Measurements from ENCODE around the gene RUNX2.

DNA sequence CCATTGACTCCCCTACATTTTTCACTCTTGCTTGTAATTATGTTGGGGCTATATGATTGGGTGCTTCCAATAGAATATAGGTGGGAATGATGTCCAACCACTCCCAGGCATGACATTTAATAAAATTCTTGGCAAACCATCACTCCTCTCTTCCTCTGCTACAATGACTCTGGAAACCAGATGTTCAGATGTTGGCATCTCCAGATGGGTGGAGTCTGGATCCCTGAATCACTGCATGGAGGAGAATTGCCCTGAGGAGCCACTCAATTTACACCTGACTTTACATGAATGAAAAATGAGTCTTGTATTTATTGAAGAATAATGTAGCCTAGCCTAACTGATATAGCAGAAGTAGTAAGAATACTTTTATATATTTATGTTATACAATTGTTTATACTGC lies 356.3 kb downstream of the RUNX2 start:
- TF ChIP-seq, protein P1, sequence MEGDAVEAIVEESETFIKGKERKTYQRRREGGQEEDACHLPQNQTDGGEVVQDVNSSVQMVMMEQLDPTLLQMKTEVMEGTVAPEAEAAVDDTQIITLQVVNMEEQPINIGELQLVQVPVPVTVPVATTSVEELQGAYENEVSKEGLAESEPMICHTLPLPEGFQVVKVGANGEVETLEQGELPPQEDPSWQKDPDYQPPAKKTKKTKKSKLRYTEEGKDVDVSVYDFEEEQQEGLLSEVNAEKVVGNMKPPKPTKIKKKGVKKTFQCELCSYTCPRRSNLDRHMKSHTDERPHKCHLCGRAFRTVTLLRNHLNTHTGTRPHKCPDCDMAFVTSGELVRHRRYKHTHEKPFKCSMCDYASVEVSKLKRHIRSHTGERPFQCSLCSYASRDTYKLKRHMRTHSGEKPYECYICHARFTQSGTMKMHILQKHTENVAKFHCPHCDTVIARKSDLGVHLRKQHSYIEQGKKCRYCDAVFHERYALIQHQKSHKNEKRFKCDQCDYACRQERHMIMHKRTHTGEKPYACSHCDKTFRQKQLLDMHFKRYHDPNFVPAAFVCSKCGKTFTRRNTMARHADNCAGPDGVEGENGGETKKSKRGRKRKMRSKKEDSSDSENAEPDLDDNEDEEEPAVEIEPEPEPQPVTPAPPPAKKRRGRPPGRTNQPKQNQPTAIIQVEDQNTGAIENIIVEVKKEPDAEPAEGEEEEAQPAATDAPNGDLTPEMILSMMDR (IDR thresholded peaks at IDR 0.05) = no peak
- TF ChIP-seq POLR2AphosphoS5 (IDR thresholded peaks at IDR 0.05) (no peak), EP300 (IDR thresholded peaks at IDR 0.05) (no peak)

Measured in stomach (tissue), 4 donors.